Stimulated activated CD4-positive, alpha-beta T cell treated with anti-CD3 and anti-CD28 coated beads, Interleukin-2, amount 100 ng/mL, for 4 hours (primary cell): Measurements from ENCODE around the gene RAB1B.

Source experiments
- DNase-seq: peaks from one replicate; pipeline ENCODE4 v3.0.0-alpha.2; 2020; ENCODE audit warnings: low read depth

The RAB1B gene

GRCh38 chr11:66284526-66285078, 16.2 kb downstream of the RAB1B start:
- DNase-seq = no peak

DNA sequence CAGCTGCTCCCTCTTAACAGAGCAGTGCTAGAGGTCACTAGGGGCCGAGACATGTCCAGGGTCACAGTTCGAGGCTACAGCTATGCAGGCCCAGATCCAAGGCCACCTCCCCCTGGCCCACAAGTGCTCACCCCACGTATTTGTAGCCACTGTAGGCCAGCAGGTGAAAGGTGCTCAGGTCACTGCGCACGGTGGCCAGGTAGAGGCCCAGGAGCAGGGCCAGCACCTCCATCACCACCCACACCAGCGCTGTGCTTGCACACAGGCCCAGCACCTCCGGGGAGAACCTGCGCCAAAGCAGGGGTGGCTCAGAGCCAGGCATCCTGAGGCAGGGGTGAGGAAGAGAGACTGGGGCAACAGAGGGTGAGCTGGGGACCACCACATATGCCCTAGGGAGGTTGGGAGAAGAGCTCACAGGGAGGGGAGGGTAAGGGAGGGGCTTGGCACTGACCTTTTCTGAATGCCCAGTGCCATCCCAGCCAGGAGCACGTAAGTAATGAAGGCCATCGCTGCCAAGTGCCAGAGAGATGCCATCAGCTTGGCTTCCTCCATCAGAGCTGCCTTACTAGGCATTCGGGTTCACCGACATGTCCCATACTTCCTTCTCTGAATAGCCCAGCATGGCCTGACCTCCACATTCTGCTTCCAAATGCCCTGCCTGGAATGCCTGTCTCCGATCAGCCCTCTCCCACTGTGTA, 17.0 kb downstream of the RAB1B start:
- DNase-seq = no peak

DNA sequence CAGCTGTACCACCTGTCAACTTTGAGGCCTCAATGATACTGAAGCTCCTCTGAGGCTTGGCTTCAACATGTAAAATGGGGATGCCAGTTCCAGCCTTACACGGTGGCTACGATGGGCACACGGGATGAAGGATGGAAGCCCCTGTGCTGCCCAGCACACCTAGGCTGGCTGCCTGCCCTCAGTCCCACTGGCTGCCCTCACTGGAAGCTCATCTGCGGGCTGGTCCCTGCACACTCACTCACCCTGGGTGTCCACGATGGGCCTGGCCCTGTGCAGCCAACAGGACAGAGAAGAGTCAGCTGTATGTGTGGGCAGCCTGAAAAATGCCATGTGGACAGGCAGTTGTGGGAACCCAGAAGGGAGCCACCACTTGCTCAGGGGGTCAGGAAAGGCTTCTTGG, 18.3 kb downstream of the RAB1B start:
- DNase-seq = no peak

DNA sequence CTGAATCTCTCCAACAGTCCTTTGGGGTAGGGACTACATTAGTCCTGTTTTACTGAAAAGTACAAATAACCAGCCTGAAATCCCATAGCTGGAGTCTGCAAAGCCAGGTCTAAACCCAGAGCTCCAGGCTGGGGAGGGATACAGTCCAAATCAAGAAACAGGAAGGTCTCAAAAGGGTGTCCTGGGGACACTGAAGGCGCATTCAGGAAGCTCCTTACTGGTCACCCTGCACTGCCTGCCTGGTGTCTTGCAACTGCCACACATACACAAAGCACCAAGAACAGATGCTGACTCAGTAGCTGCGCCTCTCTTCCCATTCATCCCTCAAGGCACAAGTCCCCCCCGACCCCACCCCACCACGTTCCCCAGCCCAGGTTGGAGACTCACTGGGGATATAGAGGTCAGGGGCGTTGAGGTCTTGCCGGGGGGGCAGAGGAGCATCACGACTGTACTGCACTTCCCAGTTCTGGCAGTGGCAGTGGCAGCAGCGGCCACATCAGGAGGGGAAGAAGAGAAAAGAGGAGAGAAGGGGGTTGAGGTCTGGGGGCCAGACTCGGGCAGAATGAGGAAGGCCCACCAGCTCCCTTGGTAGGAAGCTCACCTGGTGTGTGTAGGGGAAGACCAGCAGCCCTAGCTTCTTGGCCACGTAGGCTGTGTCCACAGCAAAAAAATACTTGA, 18.9 kb downstream of the RAB1B start:
- DNase-seq = no peak

DNA sequence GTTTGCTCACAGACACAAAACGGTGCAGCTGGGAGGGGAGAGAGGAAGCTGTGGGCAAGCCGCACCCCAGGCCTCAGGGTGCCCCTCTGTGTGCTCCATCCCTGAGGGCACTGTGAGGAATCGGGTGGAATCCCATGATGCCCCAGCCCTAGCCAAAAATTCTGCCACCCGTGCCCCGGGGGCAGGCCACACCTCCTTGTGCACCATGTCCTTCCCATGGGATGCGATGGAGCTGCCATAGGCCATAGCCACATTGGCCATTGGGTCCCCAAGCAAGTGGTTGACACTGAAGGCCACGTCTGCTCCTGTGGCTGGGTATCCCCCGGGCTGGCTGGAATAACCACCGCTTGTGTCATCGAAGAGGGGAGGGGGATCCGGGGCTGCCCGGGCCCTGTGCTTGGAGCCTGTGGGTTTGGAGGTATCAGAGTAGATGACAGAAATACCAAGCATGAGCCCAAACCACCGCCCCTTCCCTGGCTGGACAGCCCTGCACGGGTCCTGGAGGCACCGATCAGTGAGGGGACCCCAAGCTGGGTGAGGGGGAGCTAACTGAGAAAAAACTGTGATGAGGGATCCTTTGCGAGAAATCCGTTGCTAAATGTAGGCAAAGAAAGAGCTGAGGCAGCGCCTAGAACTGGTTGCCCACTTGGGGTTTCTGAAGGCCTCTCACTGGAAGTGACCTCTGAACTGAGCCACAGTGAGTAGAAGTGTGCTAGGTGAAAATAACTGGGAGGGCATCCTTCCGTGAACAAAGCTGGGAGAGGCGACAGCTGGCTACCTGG, 19.6 kb downstream of the RAB1B start:
- DNase-seq = no peak

DNA sequence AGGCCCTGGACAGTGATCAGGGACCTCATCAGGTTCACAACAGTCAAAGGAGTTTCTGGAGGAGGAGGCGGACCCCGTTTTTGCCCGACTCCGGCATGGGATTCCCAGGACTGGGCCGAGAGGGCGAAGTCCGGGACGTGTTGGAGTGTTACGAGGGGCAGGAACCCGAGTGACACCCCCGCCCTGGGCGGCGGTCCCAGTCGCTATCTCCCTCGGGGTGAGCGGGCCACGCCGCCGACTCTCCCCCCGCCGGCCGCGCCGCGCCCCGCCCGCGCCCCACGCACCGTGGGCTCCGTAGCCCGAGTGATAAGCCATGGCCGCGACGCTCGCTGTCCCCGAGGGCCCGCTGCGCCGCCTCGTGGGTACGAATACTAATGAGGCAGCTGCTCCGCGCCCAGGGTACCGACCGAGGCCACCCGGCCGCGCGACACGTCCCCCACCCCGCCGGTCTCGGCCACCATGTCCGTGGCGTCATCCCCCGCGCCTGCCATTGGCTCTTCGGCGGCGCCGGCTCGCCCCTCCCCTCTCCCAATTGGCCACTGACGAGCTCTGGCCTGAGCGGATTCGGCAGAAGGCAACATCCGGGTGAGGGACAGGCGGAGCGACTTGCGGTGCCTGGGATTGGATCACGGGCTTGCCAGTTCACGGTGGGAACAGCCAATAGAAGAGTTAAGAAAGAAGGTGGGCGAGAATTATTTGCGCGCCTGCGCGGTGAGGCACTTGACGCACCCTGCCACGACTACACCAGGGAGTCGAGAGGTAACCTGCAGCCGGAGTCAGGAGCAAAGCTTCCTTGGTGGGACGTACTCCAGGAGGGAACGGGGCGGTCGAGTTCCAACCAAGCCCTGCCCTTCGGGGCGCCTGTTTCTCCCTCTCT, 20.5 kb downstream of the RAB1B start, which contains the start of gene YIF1A:
TSS of gene YIF1A (minus strand) at position 473 of the 877 bp plus-strand sequence. CDS start at position 315, 158 bp downstream.
- peak; percentile 98 for DNase-seq

DNA sequence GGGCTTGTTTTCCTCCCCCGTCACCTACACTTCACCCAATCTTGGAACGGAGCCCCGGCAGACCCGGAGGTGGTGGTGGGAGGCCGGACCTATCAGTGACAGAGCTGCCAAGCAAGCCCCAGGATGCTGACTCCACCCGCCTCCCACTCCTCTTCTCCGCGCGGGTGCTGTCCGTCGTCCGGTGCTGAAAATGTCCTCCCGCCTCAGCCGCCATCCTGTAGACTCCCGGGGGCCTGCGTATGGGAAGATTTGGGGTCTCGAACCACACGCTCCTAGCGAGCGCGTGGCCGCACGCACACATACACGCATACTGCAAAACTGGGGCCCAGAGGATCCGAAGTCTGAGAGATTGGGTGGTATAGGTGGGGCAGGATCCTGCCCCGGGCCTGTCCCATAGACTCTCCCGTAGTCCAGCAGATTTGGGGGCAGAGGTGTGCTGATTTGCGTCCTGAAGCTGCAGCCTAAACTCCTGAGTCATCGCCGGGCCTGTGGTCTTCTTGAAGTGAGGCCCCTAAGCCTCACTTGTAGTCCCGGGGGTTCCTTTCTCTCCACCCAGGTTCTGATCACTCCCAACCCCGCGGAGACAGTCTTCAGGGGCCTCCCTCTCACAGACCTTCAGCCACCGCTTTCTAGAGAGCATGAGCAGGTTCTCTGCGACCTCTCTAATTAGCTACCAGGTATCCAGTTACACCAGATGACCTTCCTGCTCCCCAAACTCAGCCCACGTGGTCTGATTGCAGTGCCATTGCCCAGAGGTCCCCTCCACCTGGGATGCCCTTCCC, 21.3 kb downstream of the RAB1B start:
- peak; percentile 69 for DNase-seq

DNA sequence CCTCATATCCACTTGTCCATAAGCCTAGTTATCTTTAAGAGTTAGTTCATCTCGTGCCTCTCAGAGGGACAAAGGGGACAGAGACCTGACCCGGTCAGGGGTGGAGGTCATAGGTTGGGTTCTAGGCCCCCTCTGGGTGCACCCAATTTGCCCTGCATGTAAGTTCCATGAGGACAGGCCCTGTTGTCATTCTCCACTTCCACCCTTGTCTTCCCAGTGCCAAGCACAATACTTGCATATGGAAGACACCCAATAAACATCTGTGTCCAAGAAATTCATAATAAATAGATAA, 21.8 kb downstream of the RAB1B start:
- no peak for DNase-seq

- no peak for DNase-seq
These were observed 22.9 kb downstream of the RAB1B start for GRCh38 chr11:66291303-66291705.

DNA sequence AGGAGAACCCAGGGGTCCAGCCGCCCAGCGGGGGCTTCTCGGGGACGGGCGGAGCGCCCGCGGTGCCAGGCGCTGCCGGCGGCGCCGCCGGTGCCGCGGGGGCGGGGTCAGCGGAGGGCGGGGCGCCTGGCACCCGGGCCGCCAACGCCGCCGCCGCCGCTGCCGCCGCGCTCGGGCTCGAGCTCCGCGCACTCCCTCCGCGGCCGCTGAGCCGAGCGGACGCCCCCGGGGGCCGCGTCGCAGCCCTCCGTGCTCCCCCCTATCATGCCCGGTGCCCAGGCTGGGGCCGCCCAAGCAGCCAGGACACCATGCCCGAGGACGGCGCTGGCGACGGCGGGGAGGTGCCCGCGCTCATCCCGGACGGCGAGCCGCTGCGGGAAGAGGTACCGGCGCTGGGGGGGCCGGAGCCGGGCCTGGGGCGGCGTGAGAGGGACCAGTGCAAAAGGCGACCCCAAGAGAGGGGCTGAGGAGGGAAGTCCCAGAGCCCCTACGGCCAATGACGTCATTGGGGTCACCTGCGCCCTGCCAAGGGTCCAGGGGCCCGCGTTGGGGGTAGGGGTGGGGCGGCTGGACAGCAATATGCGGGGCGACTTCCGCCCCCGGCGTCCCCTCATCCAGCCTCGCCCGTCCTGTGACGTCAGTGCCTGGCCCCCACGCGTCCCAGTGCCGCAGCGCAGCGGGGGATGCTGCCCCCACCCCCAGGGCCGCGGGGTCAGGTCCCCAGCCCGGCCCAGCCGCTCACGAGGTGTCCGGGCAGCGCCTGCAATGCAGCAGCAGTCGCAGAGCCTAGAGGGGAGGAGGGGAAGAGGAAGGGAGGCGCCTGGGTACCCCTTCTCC, 23.5 kb downstream of the RAB1B start, which contains the start of gene TMEM151A:
TSS of gene TMEM151A (plus strand) at position 189 of the 837 bp plus-strand sequence. CDS start at position 309, 120 bp downstream.
- no peak for DNase-seq

GRCh38 chr11:66292543-66293332, 24.3 kb downstream of the RAB1B start:
- no peak for DNase-seq

DNA sequence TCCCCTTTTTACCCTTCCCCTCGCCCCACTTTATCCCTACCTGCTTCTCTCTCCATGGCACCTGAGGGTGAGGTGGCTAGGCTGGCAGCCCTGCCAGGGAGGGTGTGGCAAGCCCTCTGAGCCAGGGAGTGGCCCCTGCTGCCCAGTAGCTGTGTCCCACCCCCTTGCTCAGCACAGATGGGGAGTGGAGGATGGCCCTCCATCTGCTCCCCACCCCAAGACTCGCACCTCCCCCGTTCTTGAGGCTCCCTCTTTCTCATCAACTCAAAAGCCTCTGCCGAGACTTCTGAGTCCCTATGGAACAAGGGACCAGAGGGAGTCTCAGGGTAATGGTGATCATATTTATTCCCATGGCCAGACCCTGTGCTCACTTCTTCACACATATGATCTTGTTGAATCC, 24.9 kb downstream of the RAB1B start:
- DNase-seq = no peak

DNA sequence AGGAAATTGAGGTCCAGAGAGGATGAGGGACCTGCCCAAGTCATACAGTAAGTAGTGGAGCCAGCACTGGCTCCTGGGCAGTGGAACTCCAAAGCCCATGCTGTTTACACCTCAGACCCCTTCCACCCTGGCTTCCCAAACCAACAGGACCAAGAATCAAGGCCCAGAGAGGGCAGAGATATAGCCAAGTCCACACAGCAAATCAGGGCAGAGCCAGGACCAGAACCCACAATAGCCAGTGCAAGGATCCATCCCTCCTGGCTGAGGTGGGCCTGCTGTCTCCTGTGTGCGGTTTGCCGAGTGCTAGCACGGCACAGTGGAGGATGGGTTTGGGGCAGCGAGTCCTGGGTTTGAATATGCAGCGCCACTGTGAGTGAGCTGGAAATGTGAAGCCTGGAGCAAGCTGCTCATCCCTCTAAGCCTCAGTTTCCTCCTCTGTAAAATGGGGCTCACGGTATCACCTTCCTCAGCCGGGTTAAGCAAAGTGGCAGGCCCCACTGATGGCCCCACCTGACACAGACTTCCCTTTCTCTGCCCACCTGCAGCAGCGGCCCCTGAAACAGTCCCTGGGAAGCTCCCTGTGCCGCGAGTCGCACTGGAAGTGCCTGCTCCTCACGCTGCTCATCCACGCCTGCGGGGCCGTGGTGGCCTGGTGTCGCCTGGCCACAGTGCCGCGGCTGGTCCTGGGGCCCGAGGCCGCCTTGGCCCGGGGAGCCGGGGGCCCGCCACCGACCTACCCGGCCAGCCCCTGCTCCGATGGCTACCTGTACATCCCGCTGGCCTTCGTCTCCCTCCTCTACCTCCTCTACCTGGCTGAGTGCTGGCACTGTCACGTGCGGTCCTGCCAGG, 25.6 kb downstream of the RAB1B start:
- no peak for DNase-seq

- no peak for DNase-seq
These were observed 26.5 kb downstream of the RAB1B start for GRCh38 chr11:66294626-66295620.

DNA sequence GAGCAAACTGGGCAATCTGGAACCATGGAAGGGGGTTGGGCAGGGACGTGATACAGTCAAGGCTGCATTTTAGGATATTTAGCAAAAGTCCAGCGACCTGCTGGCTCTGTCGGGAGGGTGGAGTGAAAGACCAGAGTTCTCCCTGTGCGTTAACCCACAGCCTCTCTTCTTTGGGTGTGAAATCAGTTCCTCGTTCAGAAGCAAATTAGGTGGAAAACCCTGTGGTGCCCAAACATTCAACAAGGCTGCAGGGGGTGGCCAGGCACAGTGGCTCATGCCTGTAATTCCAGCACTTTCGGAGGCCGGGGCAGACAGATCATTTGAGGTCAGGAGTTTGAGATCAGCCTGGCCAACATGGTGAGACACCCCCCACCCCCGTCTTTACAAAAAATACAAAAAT, 29.2 kb downstream of the RAB1B start:
- DNase-seq = no peak

GRCh38 chr11:66299186-66299585, 30.7 kb downstream of the RAB1B start:
- DNase-seq = no peak

DNA sequence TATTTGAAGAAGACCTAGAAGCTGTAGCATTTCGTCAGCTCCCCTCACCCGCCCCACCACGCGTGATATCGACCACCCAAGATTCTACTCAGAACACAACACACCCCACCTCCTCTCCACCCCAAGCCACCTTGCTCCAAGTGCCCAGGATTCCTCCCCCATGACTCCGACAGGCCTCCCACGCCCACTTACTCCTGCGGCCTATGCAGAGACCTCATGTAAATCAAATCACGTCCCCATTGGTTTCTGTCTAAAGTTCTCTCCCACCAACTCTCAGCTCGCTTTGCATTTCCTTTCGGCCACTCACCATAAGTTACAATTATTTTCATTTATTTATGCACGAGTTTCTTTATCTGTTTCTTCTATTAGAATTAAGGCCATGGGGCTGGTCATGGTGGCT, 34.2 kb downstream of the RAB1B start:
- DNase-seq = no peak
